Omental fat pad (tissue), 4 donors: ENCODE measurements around the gene UST. TPM values are rescaled to one million over a fixed set of nuclear protein-coding genes. Genes with fewer than 3 reads are reported as not detected.

Experiments
- ATAC-seq: fragments of 150-250 bp; one replicate; pipeline ENCODE4 v1.9.1; 2016; ENCODE audit warnings: mild to moderate bottlenecking, moderate library complexity; ENCODE audit not compliant: low FRiP score
- DNase-seq: peaks from one replicate; pipeline ENCODE4 v3.0.0-alpha.2; 2019; ENCODE audit warnings: low spot score
- total RNA-seq, 4 donors: library from RNA; depleted of rRNA; stranded (reverse); fragments of >200 nt; gene quantifications; one replicate each; pipeline ENCODE4 v1.1.0, GENCODE V29; 2016
- TF ChIP-seq, protein P1 (sequence below), 3 donors: fragments of 450-650 bp; IDR thresholded peaks; one replicate each; pipeline ENCODE4 v1.5.1; 2016 to 2017; ENCODE audit warnings: antibody characterized with exemption in 3 of 3, mild to moderate bottlenecking in 3 of 3, moderate library complexity in 2 of 3

UST gene
- total RNA-seq, 4 donors from 2014 or later: 9.2 to 20.8 (median 15.0) TPM

DNA sequence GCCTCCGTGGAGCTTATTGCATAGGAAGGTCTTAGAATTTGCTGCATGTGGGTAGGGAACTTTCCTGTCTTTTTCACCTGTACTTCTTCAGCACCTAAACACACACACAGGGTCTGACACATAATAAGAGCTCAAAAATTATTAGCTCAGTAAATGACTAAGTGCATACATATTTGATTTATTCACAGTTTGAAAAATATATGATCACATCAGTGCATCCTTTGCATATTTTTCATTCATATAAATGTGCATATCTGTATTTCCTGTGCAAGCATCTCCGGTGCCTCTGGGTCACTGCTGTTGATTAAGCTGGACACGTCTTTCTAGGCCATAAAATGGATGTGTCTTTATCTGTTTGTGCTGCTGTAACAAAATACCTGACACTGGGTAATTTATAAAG, 234.7 kb downstream of the UST start:
- TF ChIP-seq, protein P1, sequence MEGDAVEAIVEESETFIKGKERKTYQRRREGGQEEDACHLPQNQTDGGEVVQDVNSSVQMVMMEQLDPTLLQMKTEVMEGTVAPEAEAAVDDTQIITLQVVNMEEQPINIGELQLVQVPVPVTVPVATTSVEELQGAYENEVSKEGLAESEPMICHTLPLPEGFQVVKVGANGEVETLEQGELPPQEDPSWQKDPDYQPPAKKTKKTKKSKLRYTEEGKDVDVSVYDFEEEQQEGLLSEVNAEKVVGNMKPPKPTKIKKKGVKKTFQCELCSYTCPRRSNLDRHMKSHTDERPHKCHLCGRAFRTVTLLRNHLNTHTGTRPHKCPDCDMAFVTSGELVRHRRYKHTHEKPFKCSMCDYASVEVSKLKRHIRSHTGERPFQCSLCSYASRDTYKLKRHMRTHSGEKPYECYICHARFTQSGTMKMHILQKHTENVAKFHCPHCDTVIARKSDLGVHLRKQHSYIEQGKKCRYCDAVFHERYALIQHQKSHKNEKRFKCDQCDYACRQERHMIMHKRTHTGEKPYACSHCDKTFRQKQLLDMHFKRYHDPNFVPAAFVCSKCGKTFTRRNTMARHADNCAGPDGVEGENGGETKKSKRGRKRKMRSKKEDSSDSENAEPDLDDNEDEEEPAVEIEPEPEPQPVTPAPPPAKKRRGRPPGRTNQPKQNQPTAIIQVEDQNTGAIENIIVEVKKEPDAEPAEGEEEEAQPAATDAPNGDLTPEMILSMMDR (IDR thresholded peaks at IDR 0.05): no peak
- no peak for DNase-seq
- ATAC-seq: no peak

DNA sequence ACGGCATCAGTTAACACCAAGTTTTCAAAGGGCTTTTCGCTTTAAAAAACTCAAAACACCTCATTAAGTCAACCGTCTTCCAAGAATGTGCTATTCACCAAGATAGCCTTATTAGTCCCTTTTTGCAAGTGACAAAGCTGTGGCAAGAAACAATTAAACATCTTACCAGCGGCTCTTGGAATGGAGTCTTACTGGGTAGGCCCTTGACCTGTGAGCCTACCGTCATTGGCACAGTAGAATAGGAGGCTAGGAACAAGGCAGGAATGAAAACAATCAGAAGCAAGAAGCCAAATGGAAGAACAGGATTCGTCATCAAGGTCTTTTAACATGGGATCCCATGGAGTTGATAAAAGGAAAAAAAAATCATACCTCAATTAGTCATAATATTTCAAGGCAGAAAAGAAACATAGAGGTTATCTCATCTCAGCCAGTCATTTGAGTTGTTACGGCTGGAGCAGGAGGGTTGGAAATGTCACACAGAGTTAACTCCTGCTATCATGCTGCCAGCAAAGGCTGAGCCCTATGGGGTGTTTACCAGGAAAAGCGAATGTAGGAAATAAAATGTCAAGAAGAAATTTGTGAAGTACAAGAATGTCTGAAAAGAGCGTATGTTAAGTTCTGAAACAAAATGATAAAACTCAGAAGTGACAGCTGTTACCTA, 236.4 kb downstream of the UST start:
- no peak for DNase-seq
- TF ChIP-seq, protein P1 (IDR thresholded peaks at IDR 0.05): no peak
- ATAC-seq: no peak

DNA sequence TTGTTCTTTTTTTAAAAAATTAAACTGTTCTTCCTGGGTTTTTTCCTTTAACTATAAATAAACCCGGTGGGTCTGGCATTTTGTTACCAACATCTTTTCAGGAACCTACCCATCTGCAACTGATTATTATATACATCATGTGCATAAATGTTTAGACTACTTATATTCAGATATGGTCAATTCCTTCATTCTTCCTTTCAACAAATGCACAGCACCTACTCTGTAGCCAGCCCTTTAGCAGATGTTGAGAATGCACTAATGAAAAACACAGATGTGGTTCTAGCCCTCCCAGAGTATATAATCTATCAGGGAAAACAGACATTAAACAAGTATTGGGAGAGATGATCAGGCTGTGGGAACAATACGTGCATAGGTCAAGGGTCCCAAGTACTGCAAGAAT, 237.1 kb downstream of the UST start:
- TF ChIP-seq, protein P1 (IDR thresholded peaks at IDR 0.05): no peak
- ATAC-seq (no peak), DNase-seq (no peak)

DNA sequence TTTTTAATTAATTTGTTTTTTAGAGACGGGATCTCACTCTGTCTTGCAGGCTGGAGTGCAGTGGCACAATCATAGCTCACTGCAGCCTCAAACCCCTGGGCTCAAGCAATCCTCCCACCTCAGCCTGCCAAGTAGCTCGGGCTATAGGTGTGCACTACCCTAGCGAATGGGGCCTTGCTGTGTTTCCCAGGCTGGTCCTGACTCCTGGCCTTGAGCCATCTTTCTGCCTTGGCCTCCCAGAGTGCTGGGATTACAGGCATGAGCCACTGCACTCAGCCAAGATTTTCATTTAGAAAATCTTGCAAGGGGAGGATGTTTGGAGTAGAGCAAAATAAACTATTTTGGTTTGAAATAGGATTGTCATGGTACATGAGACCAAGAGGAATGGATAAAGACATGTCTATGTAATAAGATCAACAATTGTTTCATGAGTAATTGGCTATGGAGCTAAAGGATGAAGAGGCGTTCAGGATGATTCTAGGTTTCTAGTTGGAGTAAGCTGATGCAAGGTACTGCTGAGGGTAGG, 237.8 kb downstream of the UST start:
- TF ChIP-seq, protein P1 (IDR thresholded peaks at IDR 0.05): no peak
- DNase-seq (no peak), ATAC-seq (no peak)

DNA sequence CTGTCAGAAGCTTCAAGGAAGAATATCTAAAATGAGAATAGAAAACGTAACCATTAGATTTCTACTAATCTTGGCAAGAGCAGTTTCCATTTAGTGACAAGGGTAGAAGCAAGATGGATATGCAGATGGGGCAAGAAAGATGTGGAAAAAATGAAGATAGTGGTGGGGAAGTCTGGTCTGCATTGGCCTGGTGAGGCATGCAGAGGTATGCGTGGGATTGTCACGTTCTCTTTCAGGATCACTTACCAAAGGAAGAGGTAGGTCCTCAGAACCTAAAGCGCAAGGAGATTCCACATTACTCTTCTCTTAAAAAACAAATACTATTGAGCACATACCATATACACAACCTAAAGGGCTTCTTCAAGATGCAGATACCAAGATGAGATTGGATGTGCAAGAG, 238.7 kb downstream of the UST start:
- DNase-seq: no peak
- ATAC-seq: no peak
- TF ChIP-seq, protein P1 (IDR thresholded peaks at IDR 0.05): no peak

DNA sequence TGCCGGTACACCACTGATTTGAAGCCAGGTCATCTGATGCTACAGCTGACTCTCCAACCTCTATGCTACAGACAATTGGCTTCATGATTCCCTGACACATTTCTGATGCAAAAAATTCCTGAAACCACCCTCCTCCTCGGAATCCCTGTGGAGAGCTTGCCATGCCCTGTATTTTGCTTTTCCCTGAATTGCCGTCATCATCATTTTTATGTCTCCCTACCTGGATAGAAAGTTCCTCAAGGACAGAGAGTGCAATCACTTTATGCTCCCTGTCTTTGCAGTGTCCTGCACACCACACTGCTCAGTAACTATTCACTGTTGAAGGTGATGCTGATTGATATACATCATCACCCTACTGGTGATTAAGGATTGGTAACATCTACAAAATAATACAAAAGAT, 239.8 kb downstream of the UST start:
- ATAC-seq (no peak), DNase-seq (no peak)
- TF ChIP-seq, protein P1 (IDR thresholded peaks at IDR 0.05): no peak

DNA sequence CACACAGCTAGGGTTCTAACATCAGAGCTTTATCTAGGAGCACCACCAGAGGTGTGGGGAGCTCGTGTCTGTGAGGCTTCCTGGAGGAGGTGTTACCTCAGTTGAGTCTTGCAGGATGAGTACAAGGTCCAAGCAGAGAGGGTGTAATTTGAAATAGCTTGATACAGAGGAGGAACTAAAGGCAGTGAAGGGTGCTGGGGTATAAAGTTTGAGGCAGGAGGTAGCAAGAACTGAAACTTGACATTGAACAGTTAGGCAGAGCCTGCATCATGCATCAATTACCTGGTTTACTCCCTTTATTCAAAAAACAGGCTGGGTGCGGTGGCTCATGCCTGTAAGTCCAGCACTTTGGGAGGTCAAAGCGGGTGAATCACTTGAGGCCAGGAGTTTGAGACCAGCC, 241.2 kb downstream of the UST start:
- ATAC-seq: no peak
- DNase-seq: no peak
- TF ChIP-seq, protein P1 (IDR thresholded peaks at IDR 0.05): no peak
